OCI-LY1 (cell line): ENCODE data around the gene CPNE1.

Experiments
- H2AFZ ChIP-seq: fragments of 200-600 bp; sonication (generic), shearing (Covaris generic); 2 replicates; pipeline ENCODE4 v1.6.0; 2014; ENCODE audit warnings: antibody characterized with exemption, mild to moderate bottlenecking, low read length
- H3F3A ChIP-seq: fragments of 200-600 bp; sonication (generic), shearing (Covaris generic); 2 replicates; pipeline ENCODE4 v1.6.0; 2014; ENCODE audit warnings: mild to moderate bottlenecking, antibody characterized with exemption, low read length, moderate library complexity; ENCODE audit not compliant: insufficient read depth
- H3K27ac ChIP-seq: fragments of 200-600 bp; sonication (generic); 2 replicates; pipeline ENCODE4 v1.5.1; 2014; ENCODE audit warnings: low read length, mixed run types, mild to moderate bottlenecking, low read depth; ENCODE audit not compliant: poor library complexity, severe bottlenecking
- H3K27me3 ChIP-seq: fragments of 200-600 bp; sonication (generic); 2 replicates; pipeline ENCODE4 v1.6.0; 2014; ENCODE audit warnings: antibody characterized with exemption, mild to moderate bottlenecking, low read length, moderate library complexity; ENCODE audit not compliant: insufficient read depth
- H3K36me3 ChIP-seq: fragments of 200-600 bp; sonication (generic); 2 replicates; pipeline ENCODE4 v1.6.1; 2014; ENCODE audit warnings: mild to moderate bottlenecking, antibody characterized with exemption, low read length, moderate library complexity, mixed read lengths; ENCODE audit not compliant: insufficient read depth
- H3K4me1 ChIP-seq: fragments of 200-600 bp; sonication (generic); 2 replicates; pipeline ENCODE4 v1.5.1; 2014; ENCODE audit warnings: mild to moderate bottlenecking, low read length, moderate library complexity; ENCODE audit not compliant: insufficient read depth, severe bottlenecking
- H3K4me2 ChIP-seq: fragments of 200-600 bp; sonication (generic), shearing (Covaris generic); 2 replicates; pipeline ENCODE4 v1.6.1; 2014; ENCODE audit warnings: low read length
- H3K4me3 ChIP-seq: fragments of 200-600 bp; sonication (generic); 2 replicates; pipeline ENCODE4 v1.5.1; 2014; ENCODE audit warnings: low read length, low read depth, mild to moderate bottlenecking, mixed read lengths; ENCODE audit not compliant: poor library complexity, severe bottlenecking
- H3K79me2 ChIP-seq: fragments of 200-600 bp; shearing (Covaris generic); 2 replicates; pipeline ENCODE4 v1.6.1; 2016; ENCODE audit warnings: mixed run types, low read length, mixed read lengths; ENCODE audit not compliant: insufficient read depth
- H3K9ac ChIP-seq: fragments of 200-600 bp; sonication (generic), shearing (Covaris generic); 2 replicates; pipeline ENCODE4 v1.6.1; 2014; ENCODE audit warnings: mild to moderate bottlenecking, low read length, mixed read lengths
- H3K9me2 ChIP-seq: fragments of 200-600 bp; sonication (generic), shearing (Covaris generic); 2 replicates; pipeline ENCODE4 v1.6.1; 2014; ENCODE audit warnings: low read depth, mild to moderate bottlenecking, low read length, mixed read lengths
- H3K9me3 ChIP-seq: fragments of 200-600 bp; shearing (Covaris generic); 2 replicates; pipeline ENCODE4 v1.6.1; 2014; ENCODE audit warnings: low read length, mixed read lengths
- H4K20me1 ChIP-seq: fragments of 200-600 bp; sonication (generic), shearing (Covaris generic); 2 replicates; pipeline ENCODE4 v1.6.0; 2016; ENCODE audit warnings: mild to moderate bottlenecking, low read length; ENCODE audit not compliant: insufficient read depth
- CTCF ChIP-seq: fragments of 200-600 bp; sonication (generic), shearing (Covaris generic); IDR thresholded peaks from 2 replicates; pipeline ENCODE4 v1.5.1; 2017; ENCODE audit warnings: mild to moderate bottlenecking, antibody characterized with exemption, low read length, moderate library complexity, mixed read lengths
- EZH2 ChIP-seq: fragments of 200-600 bp; sonication (generic), shearing (Covaris generic); IDR thresholded peaks from 2 replicates; pipeline ENCODE4 v1.8.0; 2017; ENCODE audit warnings: borderline replicate concordance, mixed run types, mild to moderate bottlenecking, antibody characterized with exemption, low read length, moderate library complexity, mixed read lengths

The CPNE1 gene

GRCh38 chr20:35657271-35657670 is 7.4 kb downstream of the CPNE1 start:
- Histone ChIP-seq H3K9ac (no peak overlapping the region), H3K4me2 (no peak overlapping the region), H3F3A (no peaks in the 10 kb centered on the region), H3K9me2 (no peaks in the 10 kb centered on the region), H3K9me3 (peaks cover 26% of the 10 kb centered on the region; the same call in 1 of the 2 replicates), H3K4me3 (no peak overlapping the region), H4K20me1 (no peaks in the 10 kb centered on the region; the same call in none of the 2 replicates), H3K27me3 (no peaks in the 10 kb centered on the region), H3K79me2 (peaks cover 100% of the 10 kb centered on the region), H3K4me1 (peaks cover 15% of the 10 kb centered on the region), H2AFZ (no peak overlapping the region), H3K27ac (no peak overlapping the region), H3K36me3 (peaks cover 95% of the 10 kb centered on the region)
- TF ChIP-seq EZH2: no peak
- TF ChIP-seq CTCF: no peak

- H3K9me2 ChIP-seq: no peaks in the 10 kb centered on the region
- H3K4me3 ChIP-seq: no peak overlapping the region
- TF ChIP-seq EZH2: no peak
- TF ChIP-seq CTCF: no peak
- H3K9ac ChIP-seq: no peak overlapping the region
- H3K27me3 ChIP-seq: no peaks in the 10 kb centered on the region
- no peaks in the 10 kb centered on the region for H3F3A ChIP-seq
- H3K79me2 ChIP-seq: peaks cover 100% of the 10 kb centered on the region
- H3K4me1 ChIP-seq: no peaks in the 10 kb centered on the region
- H2AFZ ChIP-seq: no peak overlapping the region
- H3K4me2 ChIP-seq: no peak overlapping the region
- no peaks in the 10 kb centered on the region for H4K20me1 ChIP-seq
- H3K36me3 ChIP-seq: peaks cover 96% of the 10 kb centered on the region
- H3K9me3 ChIP-seq: peaks cover 10% of the 10 kb centered on the region; the same call in 1 of the 2 replicates
- no peak overlapping the region for H3K27ac ChIP-seq
These were observed 10.3 kb downstream of the CPNE1 start for GRCh38 chr20:35654415-35654814.

GRCh38 chr20:35653893-35654292 is 10.8 kb downstream of the CPNE1 start:
- TF ChIP-seq EZH2 (no peak), CTCF (no peak)

More at GRCh38 chr20:35653893-35654292, 10.8 kb downstream of the CPNE1 start:
- Histone ChIP-seq H3F3A (no peaks in the 10 kb centered on the region), H3K9ac (no peak overlapping the region), H3K9me3 (peaks cover 5% of the 10 kb centered on the region; the same call in 1 of the 2 replicates), H3K27ac (no peak overlapping the region), H3K4me3 (no peak overlapping the region), H3K9me2 (no peaks in the 10 kb centered on the region), H3K79me2 (peaks cover 100% of the 10 kb centered on the region), H4K20me1 (no peaks in the 10 kb centered on the region), H3K4me2 (no peak overlapping the region), H3K36me3 (peaks cover 97% of the 10 kb centered on the region), H3K4me1 (no peaks in the 10 kb centered on the region), H3K27me3 (no peaks in the 10 kb centered on the region), H2AFZ (no peak overlapping the region)
